T-helper 1 cell treated with Interleukin-12 subunit alpha and Interleukin-12 subunit beta and Interleukin-4 antibody, amounts not matched to agents 30 ng/mL and 1 ng/mL, for 36 hours (primary cell): ENCODE data around the gene PDGFB. TPM values are rescaled to one million over a fixed set of nuclear protein-coding genes. Genes with fewer than 3 reads are reported as not detected.

Source experiments
- intact Hi-C: fragments of 100-400 bp; cut with micrococcal nuclease; formaldehyde crosslinking; loops from one replicate; pipeline ENCODE4 v1.15.1; 2024
- total RNA-seq: library from RNA; stranded (reverse); gene quantifications from 2 replicates; pipeline ENCODE4 v1.2.3, GENCODE V29; 2022

Gene PDGFB
- total RNA-seq, 1 donor from 2014 or later = 0.83 TPM

GRCh38 chr22:39255449-39256185 lies 10.8 kb upstream of the PDGFB start:
- intact Hi-C loops = loop anchor here (2.0 kb wide), 1 partner anchor 63 kb away; the partner anchor contains the start of gene RPL3

- intact Hi-C loops = loop anchor here (1.0 to 2.0 kb wide), 2 partner anchors 64 to 144 kb away; partner anchors contain the start of genes RPL3 and TAB1
Observed at GRCh38 chr22:39254789-39255298, 10.1 kb upstream of the PDGFB start.

GRCh38 chr22:39254122-39254521 lies 9.3 kb upstream of the PDGFB start:
- intact Hi-C loops = loop anchor here (1.0 to 2.0 kb wide), 2 partner anchors 65 to 145 kb away; partner anchors contain the start of genes RPL3 and TAB1

GRCh38 chr22:39253435-39254070 lies 8.8 kb upstream of the PDGFB start:
- intact Hi-C loops = loop anchor here (1.0 to 2.0 kb wide), 3 partner anchors 10 to 146 kb away; partner anchors contain the start of genes RPL3 and TAB1

- intact Hi-C loops = loop anchor here (1.0 kb wide), 1 partner anchor 9 kb away; no protein-coding TSS in a partner anchor
Observed at GRCh38 chr22:39252461-39253434, 8.0 kb upstream of the PDGFB start.

- intact Hi-C loops = no loop called here
Observed at GRCh38 chr22:39251762-39252460, 7.1 kb upstream of the PDGFB start.

- intact Hi-C loops = no loop called here
Observed at GRCh38 chr22:39250838-39251237, 6.1 kb upstream of the PDGFB start.

GRCh38 chr22:39250131-39250530 lies 5.3 kb upstream of the PDGFB start:
- intact Hi-C loops = no loop called here

GRCh38 chr22:39249086-39249704 lies 4.4 kb upstream of the PDGFB start:
- intact Hi-C loops = no loop called here

- intact Hi-C loops = no loop called here
Observed at GRCh38 chr22:39248254-39248653, 3.5 kb upstream of the PDGFB start.

- intact Hi-C loops = no loop called here
Observed at GRCh38 chr22:39247361-39247760, 2.6 kb upstream of the PDGFB start.

- intact Hi-C loops = no loop called here
Observed at GRCh38 chr22:39246690-39247332, 2.0 kb upstream of the PDGFB start.

- intact Hi-C loops = no loop called here
Observed at GRCh38 chr22:39246217-39246616, 1.4 kb upstream of the PDGFB start.

- intact Hi-C loops = no loop called here
Observed at GRCh38 chr22:39245130-39246039, 603 bp upstream of the PDGFB start.

GRCh38 chr22:39244136-39244495 lies 666 bp downstream of the PDGFB start:
- intact Hi-C loops = no loop called here

GRCh38 chr22:39243439-39244135 lies 1.2 kb downstream of the PDGFB start:
- intact Hi-C loops = loop anchor here (1.0 kb wide), 1 partner anchor 10 kb away; no protein-coding TSS in a partner anchor

- intact Hi-C loops = loop anchor here (1.0 kb wide), 1 partner anchor 10 kb away; no protein-coding TSS in a partner anchor
Observed at GRCh38 chr22:39242595-39243438, 2.0 kb downstream of the PDGFB start.
